HG03097 (cell line): ENCODE data around the gene SERPINA1.
"Not testable (repeated sequence)": the region's sequence is repeated elsewhere in the genome, so short reads cannot be mapped to it uniquely, and the experiment has no call there.

Source experiments
- ATAC-seq: cut with Tn5 transposase; IDR thresholded peaks from one replicate; pipeline ENCODE4 v1.9.1; 2021; ENCODE audit not compliant: unreplicated experiment, low FRiP score

SERPINA1 gene

DNA sequence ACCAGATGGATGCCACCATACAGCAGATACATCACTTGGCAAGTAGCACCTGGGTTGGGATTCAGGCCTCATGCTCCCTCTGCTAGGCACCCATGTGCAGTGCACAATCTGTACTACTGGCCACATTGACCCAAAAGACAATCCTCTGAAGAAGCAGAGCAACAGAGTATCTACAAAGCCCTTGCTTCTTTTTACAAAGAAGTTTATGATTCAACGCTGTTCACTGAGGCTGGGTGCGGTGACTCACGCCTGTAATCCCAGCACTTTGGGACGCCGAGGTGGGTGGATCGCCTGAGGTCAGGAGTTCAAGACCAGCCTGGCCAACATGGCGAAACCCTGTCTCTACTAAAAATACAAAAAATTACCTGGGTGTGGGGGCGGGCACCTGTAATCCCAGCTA, 34.2 kb downstream of the SERPINA1 start:
- ATAC-seq, result not testable (repeated sequence)

DNA sequence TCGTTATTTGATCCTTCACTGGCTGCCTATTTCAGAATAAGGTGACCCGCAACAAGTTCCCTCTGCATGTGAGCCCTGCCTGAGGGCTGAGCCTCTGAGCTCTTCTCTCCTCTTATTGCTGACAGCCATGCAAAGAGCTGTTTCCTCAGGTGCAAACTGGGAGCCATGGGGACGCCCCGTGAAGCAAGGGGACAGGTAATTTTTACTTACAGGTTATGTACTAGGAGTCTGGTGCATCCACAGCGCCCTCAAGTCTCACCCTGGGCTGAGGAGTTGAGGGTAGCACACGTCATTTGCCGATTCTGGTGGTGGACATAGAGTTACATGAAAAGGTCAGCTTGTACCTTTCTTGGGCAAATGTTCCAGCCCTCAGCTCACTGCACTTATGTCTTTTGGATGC, 39.1 kb downstream of the SERPINA1 start:
- no peak for ATAC-seq

GRCh38 chr14:94348836-94349235, 39.6 kb downstream of the SERPINA1 start:
- ATAC-seq, result no peak

DNA sequence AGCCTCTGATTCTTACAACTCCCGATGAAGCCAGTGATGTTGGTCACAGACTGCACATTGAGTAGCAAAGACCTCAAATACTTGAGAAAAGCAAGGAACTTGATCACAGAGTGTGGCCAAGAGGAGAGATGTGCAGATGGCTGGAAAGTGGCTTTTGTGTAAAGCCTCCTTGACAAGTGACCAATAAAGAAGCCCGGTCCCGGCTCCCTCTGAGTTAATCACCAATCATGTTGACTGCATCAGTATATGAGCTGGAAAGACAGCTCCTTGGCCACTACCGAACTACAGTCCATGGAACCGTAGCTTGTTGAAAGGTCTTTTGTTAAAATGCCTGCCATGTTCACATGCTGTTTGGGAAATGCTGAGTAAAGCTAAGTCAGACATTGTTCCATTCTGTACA, 41.6 kb downstream of the SERPINA1 start:
- peak; percentile 9 for ATAC-seq

- peak; percentile 57 for ATAC-seq
Measured at GRCh38 chr14:94346065-94346786, 42.2 kb downstream of the SERPINA1 start.

DNA sequence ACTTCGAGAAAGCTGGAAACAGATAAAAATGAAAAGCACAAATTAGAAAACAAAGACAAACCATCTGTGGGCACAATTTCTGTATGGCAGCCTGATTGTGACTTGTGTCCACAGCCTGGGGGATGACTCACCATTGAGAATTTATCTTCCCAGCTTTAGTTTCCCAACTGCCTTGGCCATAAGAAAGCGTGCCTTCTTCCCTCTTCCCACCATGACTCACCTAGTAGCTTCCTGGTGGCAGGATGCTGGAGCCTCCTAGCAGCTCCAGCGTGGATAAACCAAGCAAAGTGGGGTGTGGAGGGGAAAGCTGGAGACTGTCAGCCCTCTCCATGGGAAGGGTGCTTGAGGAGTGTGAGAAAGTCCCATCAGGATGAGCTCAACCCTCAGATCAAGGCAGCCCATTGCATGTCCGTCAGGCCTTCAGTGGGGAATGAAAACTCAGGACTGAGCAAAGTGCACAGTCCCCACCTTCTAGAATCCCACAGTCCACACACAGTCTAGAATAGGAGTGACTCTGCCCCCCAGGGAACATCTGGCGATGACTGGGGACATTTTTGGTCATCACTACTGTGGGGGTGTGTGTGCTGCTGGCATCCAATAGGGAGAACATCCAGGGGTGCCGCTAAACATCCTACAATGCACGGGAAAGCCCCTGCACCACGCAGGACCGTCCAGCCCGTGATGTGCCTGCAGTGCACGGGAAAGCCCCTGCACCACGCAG, 42.9 kb downstream of the SERPINA1 start:
- ATAC-seq, result no peak

DNA sequence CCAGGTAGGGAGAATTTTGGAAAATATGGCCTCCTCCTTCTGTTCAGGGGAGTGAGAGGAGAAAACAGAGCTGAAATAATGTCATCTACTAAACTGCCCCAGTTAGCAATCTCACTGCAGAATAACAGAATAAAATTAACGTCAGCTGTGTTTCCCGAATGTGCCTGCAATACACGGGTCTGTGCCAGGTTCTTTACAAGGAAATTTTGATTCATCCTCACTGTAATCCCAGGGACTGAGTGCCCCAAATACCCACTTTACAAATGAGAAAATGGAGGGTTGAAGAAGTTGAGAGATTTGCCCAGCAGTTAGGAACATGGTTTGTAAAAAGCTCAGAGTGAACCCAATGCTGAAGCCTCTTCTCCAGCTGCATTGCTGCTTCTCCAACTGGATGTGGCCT, 44.0 kb downstream of the SERPINA1 start:
- no peak for ATAC-seq

- ATAC-seq, result no peak
Measured at GRCh38 chr14:94343238-94344005, 45.0 kb downstream of the SERPINA1 start.

DNA sequence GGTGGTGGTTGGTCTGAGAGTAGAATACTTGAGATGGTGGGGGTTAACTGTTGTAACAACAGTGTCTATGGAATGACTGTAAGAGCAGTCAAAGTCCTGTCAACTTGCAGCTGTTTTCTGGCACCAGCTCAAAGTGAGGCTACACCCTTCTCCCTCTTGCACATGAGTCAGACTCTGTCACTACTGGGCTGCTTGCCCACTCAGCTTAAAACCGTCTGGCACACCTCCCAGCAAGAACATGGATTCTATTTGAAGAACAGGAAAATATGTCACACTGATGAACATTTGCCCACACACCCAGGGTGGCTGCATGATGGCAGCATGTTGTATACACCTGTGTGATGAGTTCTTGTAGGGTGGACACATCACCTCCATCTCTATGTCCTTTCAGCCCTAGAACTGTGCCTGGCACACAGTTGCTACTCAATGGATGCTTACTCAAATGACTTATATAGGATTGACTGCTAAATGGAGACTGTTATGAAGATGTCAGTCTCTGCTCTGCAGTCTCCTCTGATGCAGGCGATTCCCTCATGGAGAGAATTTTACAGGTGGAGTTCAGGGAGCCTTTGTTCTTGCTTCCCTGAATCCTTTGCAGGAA, 46.0 kb downstream of the SERPINA1 start:
- no peak for ATAC-seq

DNA sequence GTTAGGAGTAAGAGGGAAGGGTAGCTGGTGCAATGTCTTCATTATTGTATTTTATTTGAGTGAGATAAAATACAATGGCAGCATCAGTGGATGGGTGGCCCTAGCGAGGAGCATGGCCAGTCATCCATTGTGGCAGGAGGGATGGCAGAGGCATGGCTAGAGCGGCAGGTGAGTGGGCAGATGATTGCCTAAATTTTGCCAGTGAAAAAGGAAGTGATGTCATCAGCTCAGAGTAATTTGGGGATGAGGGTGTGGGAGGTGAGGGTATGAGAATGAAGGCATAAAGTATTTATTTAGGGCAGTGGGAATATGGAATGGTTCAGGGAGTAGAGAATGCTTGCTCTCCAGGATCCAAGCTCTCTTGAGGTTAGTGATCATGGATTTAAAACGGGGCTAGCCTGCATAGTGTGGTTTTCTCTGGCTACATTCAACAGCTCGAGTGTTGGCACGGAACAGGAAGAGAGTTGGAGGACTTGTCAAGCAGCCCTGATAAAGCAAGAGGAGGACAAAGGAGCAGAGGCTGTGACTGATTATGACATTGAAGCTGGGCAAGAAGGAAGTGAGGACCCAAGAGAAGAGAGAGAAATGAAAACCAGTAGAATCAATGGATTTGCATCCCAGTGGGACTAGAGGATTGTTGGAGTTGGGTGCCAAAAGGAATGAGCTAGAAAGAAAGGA, 46.6 kb downstream of the SERPINA1 start:
- ATAC-seq, result no peak

DNA sequence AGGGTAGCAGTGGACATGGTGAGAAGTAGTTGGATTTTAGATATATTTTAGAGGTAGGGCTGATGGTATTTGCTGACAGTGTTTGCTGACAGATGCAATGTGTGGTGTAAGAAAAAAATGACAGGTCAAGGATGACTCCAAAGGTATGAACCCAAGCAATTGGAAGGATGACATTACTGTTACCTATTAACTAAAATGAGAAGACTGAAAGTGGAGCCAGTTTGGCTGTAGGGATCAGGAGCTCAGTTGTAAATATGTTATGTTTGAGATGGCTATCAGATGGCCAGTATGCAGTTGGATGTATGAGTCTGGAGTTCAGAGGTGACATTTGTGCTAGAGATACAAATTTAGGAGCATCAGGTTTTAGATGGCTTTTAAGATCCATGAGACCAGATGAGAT, 47.9 kb downstream of the SERPINA1 start:
- ATAC-seq, result no peak

GRCh38 chr14:94338023-94338422, 50.4 kb downstream of the SERPINA1 start:
- ATAC-seq, result no peak

DNA sequence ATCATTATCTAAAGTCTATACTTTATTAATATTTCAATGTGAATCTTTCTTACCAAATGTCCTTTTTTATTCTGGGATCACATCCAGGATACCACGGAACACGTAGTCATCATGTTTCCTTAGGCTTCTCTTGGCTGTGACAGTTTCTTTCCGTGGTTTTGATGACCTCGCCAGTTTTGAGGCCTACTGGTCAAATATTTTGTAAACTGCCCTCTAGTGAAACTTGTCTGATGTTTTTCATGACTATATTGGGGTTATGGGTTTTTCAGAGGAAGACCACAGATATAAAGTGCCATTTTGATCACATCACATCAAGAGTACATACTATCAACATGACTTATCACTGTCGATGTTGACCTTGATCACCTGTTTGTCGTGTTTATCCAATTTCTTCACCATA, 51.1 kb downstream of the SERPINA1 start:
- no peak for ATAC-seq

DNA sequence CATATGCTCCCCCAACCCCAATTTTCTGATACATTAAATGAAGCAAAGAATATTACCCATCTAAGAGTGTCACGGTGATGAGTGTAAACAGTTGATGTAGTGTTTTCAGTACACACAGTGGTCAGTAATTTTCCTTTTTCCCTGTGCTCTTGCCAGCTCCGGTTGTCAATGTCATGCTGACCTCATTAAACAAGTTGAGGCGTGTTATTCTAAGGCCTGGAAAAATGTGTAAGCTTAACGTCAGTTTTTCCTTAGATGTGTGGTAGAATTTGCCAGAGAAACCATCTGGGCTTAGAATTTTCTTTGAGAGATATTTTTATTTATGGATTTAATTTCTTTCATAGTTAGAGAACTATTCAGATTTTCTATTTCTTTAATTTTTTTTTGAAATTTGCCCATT, 53.5 kb downstream of the SERPINA1 start:
- no peak for ATAC-seq

DNA sequence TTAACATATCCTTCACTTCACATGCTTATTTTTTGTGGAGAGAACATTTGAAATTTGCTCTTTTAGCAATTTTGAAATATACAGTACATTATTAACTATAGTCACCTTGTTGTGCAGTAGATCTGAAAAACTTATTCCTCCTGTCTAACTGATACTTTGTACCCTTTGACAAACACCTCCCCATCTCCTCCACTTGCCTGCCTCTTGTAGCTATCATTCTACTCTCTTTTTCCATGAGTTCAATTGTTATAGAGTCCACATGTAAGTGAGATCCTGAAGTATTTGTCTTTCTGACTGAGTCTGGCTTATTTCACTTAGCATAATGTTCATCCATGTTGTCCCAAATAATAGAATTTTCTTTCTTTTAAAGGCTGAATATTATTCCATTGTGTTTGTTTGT, 55.8 kb downstream of the SERPINA1 start:
- no peak for ATAC-seq

GRCh38 chr14:94332063-94332583, 56.3 kb downstream of the SERPINA1 start:
- no peak for ATAC-seq

DNA sequence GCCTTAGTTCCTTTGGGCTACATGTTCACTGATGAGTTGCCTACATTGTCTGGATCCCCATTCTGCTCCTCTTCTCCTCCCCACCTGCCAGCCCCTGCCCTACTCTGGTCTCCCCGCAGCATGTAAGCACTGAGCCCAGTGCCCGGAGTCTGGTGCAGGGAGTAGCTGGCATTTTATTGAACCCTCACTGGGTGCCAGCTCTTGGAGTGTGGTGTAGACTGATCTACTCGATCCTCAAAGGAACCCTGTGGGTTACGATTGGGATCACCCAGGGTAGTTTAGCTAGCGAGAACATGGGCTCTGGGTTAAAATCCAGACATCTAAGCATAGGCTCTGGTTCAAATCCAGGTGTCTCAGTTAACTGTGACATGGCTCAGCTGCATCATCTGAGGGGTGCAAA, 56.9 kb downstream of the SERPINA1 start:
- ATAC-seq, result no peak

DNA sequence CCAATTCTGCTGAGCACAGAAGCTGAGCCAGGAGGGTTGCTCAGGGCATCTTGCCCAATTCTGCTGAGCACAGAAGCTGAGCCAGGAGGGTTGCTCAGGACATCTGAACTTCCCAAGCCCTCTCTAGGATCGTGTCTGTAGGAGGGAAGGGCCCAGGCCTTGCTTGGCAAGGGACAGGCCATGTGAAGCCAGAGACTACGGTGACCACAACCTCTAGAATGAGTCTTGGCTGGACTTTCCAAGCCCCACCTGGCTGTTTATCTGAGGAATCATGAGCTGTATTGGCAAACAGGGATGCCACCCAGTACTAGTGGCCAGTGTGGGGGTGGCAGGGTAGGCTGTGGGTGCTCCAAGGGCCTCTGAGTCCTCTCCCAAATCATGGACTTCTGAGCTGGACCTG, 57.5 kb downstream of the SERPINA1 start:
- no peak for ATAC-seq

GRCh38 chr14:94330432-94330831, 58.0 kb downstream of the SERPINA1 start:
- no peak for ATAC-seq

DNA sequence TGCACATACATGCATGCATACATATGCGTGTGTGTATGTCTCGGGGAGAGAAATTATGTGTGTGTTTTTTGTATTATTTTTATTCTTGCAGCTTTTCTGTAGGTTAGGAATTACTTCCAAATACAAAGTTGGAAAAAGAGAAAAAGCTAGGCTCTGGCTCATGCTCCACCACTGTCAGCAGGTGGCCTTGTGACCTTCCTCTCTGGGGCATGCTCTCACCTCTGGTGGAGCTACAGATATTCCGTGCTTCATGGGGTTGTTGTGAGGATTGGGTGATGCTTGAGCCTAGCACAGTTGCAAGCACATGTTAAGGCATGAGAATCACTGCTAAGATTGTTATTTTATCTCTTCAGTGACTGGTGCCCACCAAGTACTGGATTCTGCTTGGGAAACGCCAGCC, 58.5 kb downstream of the SERPINA1 start:
- no peak for ATAC-seq
